Right cardiac atrium (tissue), 5 donors: ENCODE measurements around the gene DDX5. TPM values are rescaled to one million over a fixed set of nuclear protein-coding genes. Genes with fewer than 3 reads are reported as not detected.

Experiments
- ATAC-seq, 2 donors: fragments of 200-7000 bp; cut with Tn5 transposase; one replicate each; pipeline versions ENCODE4 v1.8.0 to v1.9.1; 2020; ENCODE audit warnings: moderate library complexity in 2 of 2, mild to moderate bottlenecking in 1 of 2
- DNase-seq, 3 donors: peaks; one replicate each; pipeline ENCODE4 v3.0.0-alpha.2; 2020
- H3K27ac ChIP-seq: one replicate; pipeline ENCODE4 v1.5.1; 2013; ENCODE audit warnings: mild to moderate bottlenecking, low read length, control low read depth, moderate library complexity
- H3K27me3 ChIP-seq: one replicate; pipeline ENCODE4 v1.6.1; 2013; ENCODE audit not compliant: control insufficient read depth, insufficient read depth
- H3K4me1 ChIP-seq: one replicate; pipeline ENCODE4 v1.6.1; 2013; ENCODE audit warnings: low read length; ENCODE audit not compliant: control insufficient read depth, insufficient read depth
- H3K4me3 ChIP-seq: one replicate; pipeline ENCODE4 v1.5.1; 2013; ENCODE audit warnings: low read length, control low read depth
- H3K9me3 ChIP-seq: one replicate; pipeline ENCODE4 v1.6.1; 2013; ENCODE audit warnings: low read length; ENCODE audit not compliant: control insufficient read depth
- WGBS: extraction: QIAGEN DNeasy Blood & Tissue Kit; methylation state at CpG from one replicate; pipeline ENCODE4 v1.1.7; 2013; 5-methylcytosine and 5-hydroxymethylcytosine counted together
- intact Hi-C, 4 donors: fragments of 100-400 bp; cut with DNase I; formaldehyde crosslinking; loops; one replicate each; pipeline versions ENCODE4 v1.11.0 to v1.14.0; 2022 to 2023
- polyA plus RNA-seq: library from polyadenylated mRNA; stranded (reverse); fragments of 200-250 nt; gene quantifications from one replicate; pipeline ENCODE4 v1.2.3, GENCODE V29; 2013
- total RNA-seq, 4 donors: library from RNA; stranded (reverse); fragmentation: NEBNext Ultra II Directional; extraction: Animal tissue kit (Norgen Biotek cat#: 25700); gene quantifications; one replicate each; pipeline ENCODE4 v1.2.1, GENCODE V29; 2021
- donor health status: healthy with polysubstance abuse.
- donor health status: DM: no; HTN: yes; CAD: no.
- donor health status: DM: no; HTN: no; CAD: no.
- donor health status: DM: no; HTN: yes; CAD: no; lungs with severe emphysema.
- donor health status: DM: yes; HTN: yes; CAD: no.

Gene DDX5
- total and polyA plus RNA-seq, 5 donors: 312 to 573 (median 404) TPM

- Histone ChIP-seq H3K4me3 (no peak overlapping the region), H3K27ac (no peak overlapping the region), H3K9me3 (no peaks in the 10 kb centered on the region), H3K27me3 (no peaks in the 10 kb centered on the region), H3K4me1 (no peaks in the 10 kb centered on the region)
- ATAC-seq (no peak), DNase-seq (no peak)
- WGBS: 83% methylated on average over 2 of the region's 2 CpGs
- intact Hi-C loops: no loop called here
Measured at GRCh38 chr17:64536913-64537312, 30.8 kb upstream of the DDX5 start.

DNA sequence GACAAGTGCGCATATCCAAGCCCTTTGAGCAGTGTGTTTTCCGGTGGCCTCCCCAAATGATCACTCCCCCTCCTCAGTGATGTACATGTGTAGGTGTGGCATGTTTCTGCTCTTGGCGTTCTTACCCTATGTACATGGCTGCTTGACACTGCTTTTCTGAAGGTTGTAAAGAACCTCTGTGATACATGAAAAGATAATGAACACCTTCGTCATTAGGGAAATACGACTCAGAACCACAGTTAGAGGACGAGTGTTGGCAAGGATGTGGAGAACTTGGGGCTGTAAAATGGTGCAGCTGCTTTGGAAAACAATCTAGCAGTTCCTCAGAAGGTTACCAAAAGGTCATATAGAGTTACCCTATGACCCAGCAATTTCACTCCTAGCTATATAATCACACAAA is 29.3 kb upstream of the DDX5 start:
- no peak for DNase-seq
- no peaks in the 10 kb centered on the region for H3K9me3 ChIP-seq
- no peak overlapping the region for H3K27ac ChIP-seq
- no peaks in the 10 kb centered on the region for H3K27me3 ChIP-seq
- WGBS: 70% methylated on average over 6 of the region's 6 CpGs
- intact Hi-C loops: no loop called here
- ATAC-seq: no peak
- no peak overlapping the region for H3K4me3 ChIP-seq
- no peaks in the 10 kb centered on the region for H3K4me1 ChIP-seq

DNA sequence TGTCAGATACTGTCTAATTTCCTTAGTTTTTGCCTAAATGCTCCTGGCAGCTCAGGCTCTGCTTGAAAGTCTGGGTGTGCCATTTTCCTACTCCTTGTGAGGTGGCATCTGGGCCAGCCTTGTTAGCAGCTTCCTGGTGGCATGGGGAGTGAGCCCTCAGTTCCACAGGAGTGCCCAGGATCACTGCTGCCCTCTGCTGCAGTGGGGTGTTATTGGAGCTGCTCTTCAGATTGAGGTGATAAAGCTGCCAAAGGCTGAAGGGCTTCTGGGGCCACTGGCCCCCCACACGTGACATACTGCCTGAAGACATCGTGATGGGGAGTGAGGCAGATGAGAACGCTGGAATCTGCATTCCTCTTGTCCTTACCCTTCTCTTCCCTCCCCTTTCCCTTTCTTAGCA is 28.1 kb upstream of the DDX5 start:
- intact Hi-C loops: no loop called here
- H3K9me3 ChIP-seq: no peaks in the 10 kb centered on the region
- no peak overlapping the region for H3K27ac ChIP-seq
- H3K4me3 ChIP-seq: no peak overlapping the region
- no peaks in the 10 kb centered on the region for H3K27me3 ChIP-seq
- ATAC-seq: no peak
- no peak for DNase-seq
- 73% methylated on average over 3 of the region's 3 CpGs for WGBS
- no peaks in the 10 kb centered on the region for H3K4me1 ChIP-seq

- DNase-seq: no peak
- Histone ChIP-seq H3K4me3 (no peak overlapping the region), H3K4me1 (no peaks in the 10 kb centered on the region), H3K9me3 (no peaks in the 10 kb centered on the region), H3K27ac (no peak overlapping the region), H3K27me3 (no peaks in the 10 kb centered on the region)
- 60% methylated on average over 2 of the region's 2 CpGs for WGBS
- intact Hi-C loops: no loop called here
- ATAC-seq: no peak
Measured at GRCh38 chr17:64533784-64534183, 27.7 kb upstream of the DDX5 start.

- intact Hi-C loops: no loop called here
- Histone ChIP-seq H3K27ac (no peak overlapping the region), H3K4me1 (no peaks in the 10 kb centered on the region), H3K9me3 (no peaks in the 10 kb centered on the region), H3K4me3 (no peak overlapping the region), H3K27me3 (no peaks in the 10 kb centered on the region)
- DNase-seq: no peak
- ATAC-seq: no peak
- WGBS: 84% methylated on average over 5 of the region's 5 CpGs
Measured at GRCh38 chr17:64532409-64532808, 26.3 kb upstream of the DDX5 start.

DNA sequence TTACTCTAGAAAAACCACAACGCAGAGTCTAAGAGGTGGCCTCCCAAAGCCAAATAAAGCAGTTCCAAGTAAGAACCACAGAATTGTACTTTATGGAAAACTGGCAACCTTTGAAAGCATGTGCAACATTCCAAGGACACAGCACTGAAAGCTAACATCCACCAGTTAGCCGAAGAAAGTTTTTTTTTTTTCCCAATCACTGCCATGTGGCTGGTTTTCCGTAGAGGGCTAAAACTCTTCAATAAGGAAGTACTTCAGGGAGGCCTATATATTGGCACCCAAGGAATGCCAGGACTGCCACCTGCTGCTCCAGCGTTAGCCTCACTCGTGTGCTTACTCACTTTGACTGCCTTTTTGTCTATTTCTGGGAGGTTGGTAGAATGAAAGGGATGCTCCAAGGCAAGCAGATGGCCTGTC is 25.9 kb upstream of the DDX5 start:
- no peaks in the 10 kb centered on the region for H3K27me3 ChIP-seq
- ATAC-seq (no peak), DNase-seq (no peak)
- H3K4me3 ChIP-seq: no peak overlapping the region
- H3K27ac ChIP-seq: no peak overlapping the region
- H3K4me1 ChIP-seq: no peaks in the 10 kb centered on the region
- intact Hi-C loops: no loop called here
- no peaks in the 10 kb centered on the region for H3K9me3 ChIP-seq
- WGBS: 75% methylated on average over 5 of the region's 5 CpGs

DNA sequence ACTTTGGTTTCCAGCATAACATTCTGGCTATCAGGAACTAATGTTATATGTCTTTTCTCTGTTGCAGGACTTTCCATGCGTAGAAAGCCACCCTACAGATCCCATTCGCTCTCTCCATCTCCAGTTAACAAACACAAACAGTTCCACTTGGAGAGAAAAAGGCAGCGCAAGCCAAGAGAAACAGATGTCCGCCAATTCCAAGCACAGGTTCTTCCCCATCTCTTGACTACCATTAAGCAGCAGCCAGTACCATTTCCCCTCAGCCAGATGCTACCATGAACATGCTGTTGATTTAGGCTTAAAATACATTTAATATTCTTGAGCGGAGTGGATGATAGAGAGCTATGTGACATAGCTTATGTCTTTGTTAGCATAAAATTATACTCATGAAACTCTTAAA is 23.1 kb upstream of the DDX5 start:
- Histone ChIP-seq H3K27ac (no peak overlapping the region), H3K9me3 (no peaks in the 10 kb centered on the region), H3K4me3 (no peak overlapping the region), H3K4me1 (no peaks in the 10 kb centered on the region), H3K27me3 (no peaks in the 10 kb centered on the region)
- no peak for ATAC-seq
- intact Hi-C loops: no loop called here
- 89% methylated on average over 5 of the region's 5 CpGs for WGBS
- no peak for DNase-seq

DNA sequence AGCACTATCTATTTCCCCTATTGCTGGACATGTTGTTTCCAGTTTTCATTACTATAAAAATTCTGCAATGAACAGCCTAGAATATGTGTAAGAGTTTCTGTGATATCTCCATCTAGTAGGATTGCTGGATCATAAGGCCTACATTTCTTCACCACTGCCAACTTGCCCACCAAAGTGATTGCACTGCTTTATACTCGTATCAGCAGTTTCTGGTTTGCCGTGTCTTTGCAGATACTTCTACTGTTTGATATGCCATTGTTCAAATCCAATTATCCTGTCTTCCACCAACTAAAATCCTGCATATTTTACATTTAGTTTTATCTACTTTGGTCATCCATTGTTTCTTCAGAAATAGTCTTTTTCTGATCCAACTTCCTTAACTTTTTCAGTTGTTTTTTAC is 21.8 kb upstream of the DDX5 start:
- intact Hi-C loops: no loop called here
- Histone ChIP-seq H3K4me3 (no peak overlapping the region), H3K4me1 (no peaks in the 10 kb centered on the region), H3K27ac (no peak overlapping the region), H3K27me3 (no peaks in the 10 kb centered on the region), H3K9me3 (no peaks in the 10 kb centered on the region)
- no peak for DNase-seq
- no peak for ATAC-seq
- WGBS: 81% methylated on average over 2 of the region's 2 CpGs

GRCh38 chr17:64520359-64520758 is 14.3 kb upstream of the DDX5 start:
- Histone ChIP-seq H3K4me1 (no peaks in the 10 kb centered on the region), H3K9me3 (no peaks in the 10 kb centered on the region), H3K4me3 (no peak overlapping the region), H3K27ac (no peak overlapping the region), H3K27me3 (no peaks in the 10 kb centered on the region)
- ATAC-seq (no peak), DNase-seq (no peak)
- 93% methylated on average over 6 of the region's 6 CpGs for WGBS
- intact Hi-C loops: no loop called here

DNA sequence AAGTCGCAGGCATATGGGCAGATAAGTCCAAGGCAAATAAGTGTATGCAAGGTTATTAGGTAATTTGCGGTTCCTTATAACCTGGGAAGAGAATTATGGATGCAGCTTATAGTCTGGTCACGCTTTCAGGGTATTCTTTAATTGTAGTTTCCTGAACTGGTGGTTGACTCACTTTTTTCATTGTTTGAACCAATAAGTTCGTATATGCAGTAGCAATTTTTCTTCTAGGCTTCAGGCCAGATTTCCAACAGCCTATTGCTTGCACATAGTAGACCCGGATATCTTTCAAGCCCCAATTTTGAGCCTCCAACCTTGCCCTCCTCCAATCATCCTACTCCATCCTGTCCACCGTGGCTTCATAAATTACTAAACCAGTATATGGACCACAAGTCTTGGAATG is 13.5 kb upstream of the DDX5 start:
- Histone ChIP-seq H3K4me1 (no peaks in the 10 kb centered on the region), H3K27ac (no peak overlapping the region), H3K4me3 (no peak overlapping the region), H3K27me3 (no peaks in the 10 kb centered on the region), H3K9me3 (no peaks in the 10 kb centered on the region)
- ATAC-seq: no peak
- 89% methylated on average over 6 of the region's 6 CpGs for WGBS
- intact Hi-C loops: no loop called here
- DNase-seq: no peak

- DNase-seq (no peak), ATAC-seq (no peak)
- Histone ChIP-seq H3K9me3 (no peaks in the 10 kb centered on the region), H3K27me3 (no peaks in the 10 kb centered on the region), H3K4me1 (no peaks in the 10 kb centered on the region), H3K27ac (no peak overlapping the region), H3K4me3 (no peak overlapping the region)
- intact Hi-C loops: no loop called here
- WGBS: 93% methylated on average over 1 of the region's 1 CpG
Measured at GRCh38 chr17:64515829-64516228, 9.7 kb upstream of the DDX5 start.

GRCh38 chr17:64515419-64515818 is 9.3 kb upstream of the DDX5 start:
- Histone ChIP-seq H3K4me3 (no peak overlapping the region), H3K4me1 (no peaks in the 10 kb centered on the region), H3K27ac (no peak overlapping the region), H3K9me3 (no peaks in the 10 kb centered on the region), H3K27me3 (no peaks in the 10 kb centered on the region)
- intact Hi-C loops: no loop called here
- WGBS: 58% methylated on average over 2 of the region's 2 CpGs
- DNase-seq (no peak), ATAC-seq (no peak)
